GM12878 (cell line): Measurements from ENCODE around the gene NCKAP5. TPM values are rescaled to one million over a fixed set of nuclear protein-coding genes. Genes with fewer than 3 reads are reported as not detected.

ENCODE experiments used
- ATAC-seq: fragments of 200-7000 bp; cut with Tn5 transposase; 3 replicates; pipeline ENCODE4 v1.9.1; 2020; ENCODE audit warnings: mild to moderate bottlenecking, moderate library complexity
- BruUV-seq: library from RNA; stranded (reverse); fragments of 400-500 nt; replicated peaks from 2 replicates; lab custom pipeline; 2021; lab: Mats Ljungman, UMichigan
- CTCF ChIA-PET: fragments of 300-600 bp; sonication (Branson Sonifier 250); formaldehyde crosslinking; extraction: SDS; loops from one replicate; lab custom pipeline; 2021; ENCODE audit warnings: inconsistent platforms; lab: Yijun Ruan, JAX
- POLR2A ChIA-PET: fragments of 350-600 bp; formaldehyde crosslinking; extraction: SDS; loops from one replicate; lab custom pipeline; 2021; ENCODE audit warnings: inconsistent platforms; lab: Charles Lee
- RAD21 ChIA-PET: fragments of 300-600 bp; sonication (Branson Sonifier 250); formaldehyde crosslinking; loops from one replicate; lab custom pipeline; 2023; ENCODE audit warnings: antibody characterized with exemption; ENCODE audit not compliant: unreplicated experiment; lab: Charles Lee
- SMC1A ChIA-PET: fragments of 300-600 bp; sonication (Branson Sonifier 250); formaldehyde crosslinking; loops from one replicate; lab custom pipeline; 2023; ENCODE audit not compliant: unreplicated experiment, uncharacterized antibody; lab: Charles Lee
- DNase-seq: peaks from one replicate; pipeline ENCODE4 v3.0.0-alpha.2; 2011; ENCODE audit warnings: low read depth, low spot score
- FAIRE-seq: peaks from 3 replicates; lab custom pipeline; 2011; peaks lifted over from hg19 to GRCh38; lab: Jason Lieb, UNC
- H2AFZ ChIP-seq: 2 replicates; pipeline ENCODE4 v1.6.0; 2011; ENCODE audit warnings: low read depth, low read length, control low read depth; ENCODE audit not compliant: control insufficient read depth
- H3K27ac ChIP-seq: 2 replicates; pipeline ENCODE4 v1.5.1; 2011; ENCODE audit warnings: control low read depth; ENCODE audit not compliant: control insufficient read depth, insufficient read depth
- H3K27me3 ChIP-seq, 2 experiments: replicated peaks in 1 of 2; 2 replicates each; pipeline versions ENCODE4 v1.6.0 to v1.6.1; 2011; ENCODE audit warnings: low read length in 1 of 2; ENCODE audit not compliant: control insufficient read depth in 2 of 2, insufficient read depth in 2 of 2
- H3K36me3 ChIP-seq, 2 experiments: 2 replicates each; pipeline ENCODE4 v1.5.1; 2011; ENCODE audit warnings: low read length in 1 of 2; ENCODE audit not compliant: control insufficient read depth in 2 of 2, insufficient read depth in 2 of 2
- H3K4me1 ChIP-seq: 2 replicates; pipeline ENCODE4 v1.6.1; 2011; ENCODE audit warnings: mild to moderate bottlenecking, low read length, moderate library complexity, mixed read lengths; ENCODE audit not compliant: control insufficient read depth, insufficient read depth
- H3K4me2 ChIP-seq: 2 replicates; pipeline ENCODE4 v1.6.0; 2011; ENCODE audit warnings: control low read depth; ENCODE audit not compliant: control insufficient read depth, insufficient read depth
- H3K4me3 ChIP-seq: fragments of 200-600 bp; sonication (generic); 2 replicates; pipeline ENCODE4 v1.5.1; 2016
- H3K79me2 ChIP-seq: 2 replicates; pipeline ENCODE4 v1.6.0; 2011; ENCODE audit warnings: low read length; ENCODE audit not compliant: control insufficient read depth, insufficient read depth
- H3K9ac ChIP-seq: 2 replicates; pipeline ENCODE4 v1.8.0; 2011; ENCODE audit warnings: low read length, control low read depth, mixed read lengths; ENCODE audit not compliant: control insufficient read depth, insufficient read depth
- H3K9me3 ChIP-seq: replicated peaks from 3 replicates; pipeline ENCODE4 v1.5.1; 2011; ENCODE audit warnings: mild to moderate bottlenecking, low read length; ENCODE audit not compliant: control insufficient read depth, insufficient read depth
- H4K20me1 ChIP-seq: 2 replicates; pipeline ENCODE4 v1.6.0; 2011; ENCODE audit not compliant: control insufficient read depth, insufficient read depth
- BACH1 ChIP-seq: fragments of 450-650 bp; IDR thresholded peaks from 2 replicates; pipeline ENCODE4 v1.6.1; 2017; ENCODE audit warnings: mild to moderate bottlenecking, borderline replicate concordance
- BMI1 ChIP-seq: fragments of 450-650 bp; IDR thresholded peaks from 2 replicates; pipeline ENCODE4 v1.6.1; 2016; ENCODE audit warnings: mild to moderate bottlenecking, moderate library complexity, borderline replicate concordance
- CBX3 ChIP-seq: fragments of 200-600 bp; sonication (generic); IDR thresholded peaks from 2 replicates; pipeline ENCODE4 v1.6.1; 2016; ENCODE audit warnings: low read depth, borderline replicate concordance
- CBX5 ChIP-seq: sonication (generic); IDR thresholded peaks from 2 replicates; pipeline ENCODE4 v1.6.1; 2016; ENCODE audit warnings: low read depth, moderate library complexity, mild to moderate bottlenecking, inconsistent platforms
- CHD4 ChIP-seq: fragments of 200-600 bp; sonication (generic); IDR thresholded peaks from 2 replicates; pipeline ENCODE4 v1.6.1; 2016; ENCODE audit warnings: mild to moderate bottlenecking
- EED ChIP-seq: sonication (generic); IDR thresholded peaks from 2 replicates; pipeline ENCODE4 v1.6.1; 2016; ENCODE audit warnings: antibody characterized with exemption, low read depth
- ESRRA ChIP-seq: IDR thresholded peaks from 2 replicates; pipeline ENCODE4 v1.6.1; 2012; ENCODE audit warnings: mild to moderate bottlenecking, low read length, improper control_type of control experiment
- GABPA ChIP-seq: IDR thresholded peaks from 2 replicates; pipeline ENCODE4 v1.6.1; 2014; ENCODE audit warnings: antibody characterized with exemption, low read depth, mild to moderate bottlenecking, inconsistent platforms
- JUND ChIP-seq: IDR thresholded peaks from 2 replicates; pipeline ENCODE4 v1.6.1; 2012; ENCODE audit warnings: low read depth, mild to moderate bottlenecking, low read length, improper control_type of control experiment, moderate library complexity
- KAT2A ChIP-seq: conservative IDR thresholded peaks from 2 replicates; pipeline ENCODE4 v1.6.1; 2011; ENCODE audit warnings: low read depth, low read length; ENCODE audit not compliant: control insufficient read depth
- MEF2A ChIP-seq: IDR thresholded peaks from 2 replicates; pipeline ENCODE4 v1.6.1; 2011; ENCODE audit warnings: low read depth, mild to moderate bottlenecking, low read length, moderate library complexity; ENCODE audit not compliant: insufficient read depth
- PAX5 ChIP-seq: IDR thresholded peaks from 2 replicates; pipeline ENCODE4 v1.6.1; 2011; ENCODE audit warnings: low read depth, low read length, borderline replicate concordance
- PAX8 ChIP-seq: fragments of 450-650 bp; IDR thresholded peaks from 2 replicates; pipeline ENCODE4 v1.6.1; 2017; ENCODE audit warnings: mild to moderate bottlenecking, moderate library complexity
- RELA ChIP-seq: fragments of 450-650 bp; IDR thresholded peaks from 2 replicates; pipeline ENCODE4 v1.8.0; 2014; ENCODE audit warnings: borderline replicate concordance; ENCODE audit not compliant: partially characterized antibody
- SIX5 ChIP-seq: IDR thresholded peaks from 2 replicates; pipeline ENCODE4 v1.6.1; 2011; ENCODE audit warnings: mild to moderate bottlenecking, low read depth, low read length, moderate library complexity; ENCODE audit not compliant: severe bottlenecking
- SMARCA5 ChIP-seq: fragments of 450-650 bp; IDR thresholded peaks from 2 replicates; pipeline ENCODE4 v1.6.1; 2017; ENCODE audit warnings: mild to moderate bottlenecking
- YBX1 ChIP-seq: fragments of 450-650 bp; IDR thresholded peaks from 2 replicates; pipeline ENCODE4 v1.6.1; 2016; ENCODE audit warnings: antibody characterized with exemption
- ZBED1 ChIP-seq: IDR thresholded peaks from 2 replicates; pipeline ENCODE4 v1.6.1; 2016; ENCODE audit warnings: borderline replicate concordance
- WGBS: methylation state at CpG from one replicate; pipeline ENCODE4 v1.1.6; 2016; ENCODE audit warnings: low lambda C conversion rate; ENCODE audit not compliant: insufficient replicate concordance, insufficient coverage; ENCODE audit errors: missing lambda C conversion rate; 5-methylcytosine and 5-hydroxymethylcytosine counted together
- in situ Hi-C: fragments of 300-500 bp; cut with MboI; formaldehyde crosslinking; loops from 9 replicates; pipeline ENCODE4 v1.14.3; 2018; ENCODE audit warnings: mixed read lengths
- intact Hi-C: fragments of 100-400 bp; cut with micrococcal nuclease; formaldehyde crosslinking; loops from one replicate; pipeline ENCODE4 v1.14.2; 2022; ENCODE audit not compliant: unreplicated experiment
- polyA plus RNA-seq, 11 experiments: library from polyadenylated mRNA; depleted of rRNA in 4 of 11; unstranded in 6 of 11; stranded (reverse) in 5 of 11; fragments of >200 nt; fragmentation: Nextera tagmentation in 4 of 11; fragmentation: Illumina TruSeq in 1 of 11; extraction: Ambion mirVana in 4 of 11; extraction: Trizol in 1 of 11; gene quantifications; 1 replicate in 1 of 11; 2 replicates in 10 of 11; pipeline versions ENCODE4 v1.2.1 to v1.2.3, GENCODE V29; 2011 to 2016; ENCODE audit warnings: inconsistent platforms in 2 of 11, missing spikeins in 2 of 11, low read depth in 1 of 11
- total RNA-seq, 4 experiments: library from RNA; depleted of rRNA in 3 of 4; stranded (reverse); fragments of >200 nt in 3 of 4; fragmentation: Illumina TruSeq in 1 of 4; extraction: Trizol in 1 of 4; gene quantifications; 2 replicates each; pipeline versions ENCODE4 v1.2.1 to v1.2.3, GENCODE V29; 2013 to 2021
- TF ChIP-seq, protein P1 (sequence below): fragments of 450-650 bp; IDR thresholded peaks from 2 replicates; pipeline ENCODE4 v1.6.1; 2017; ENCODE audit warnings: borderline replicate concordance
- TF ChIP-seq, protein P2 (sequence below): fragments of 450-650 bp; IDR thresholded peaks from 2 replicates; pipeline ENCODE4 v1.6.1; 2014; ENCODE audit warnings: mild to moderate bottlenecking

Gene NCKAP5
- total and polyA plus RNA-seq, 10 of the 15 experiments (the other 5 are each of a cell fraction or from before 2014, with no cell fraction given): 0.06 to 0.44 (median 0.16) TPM

DNA sequence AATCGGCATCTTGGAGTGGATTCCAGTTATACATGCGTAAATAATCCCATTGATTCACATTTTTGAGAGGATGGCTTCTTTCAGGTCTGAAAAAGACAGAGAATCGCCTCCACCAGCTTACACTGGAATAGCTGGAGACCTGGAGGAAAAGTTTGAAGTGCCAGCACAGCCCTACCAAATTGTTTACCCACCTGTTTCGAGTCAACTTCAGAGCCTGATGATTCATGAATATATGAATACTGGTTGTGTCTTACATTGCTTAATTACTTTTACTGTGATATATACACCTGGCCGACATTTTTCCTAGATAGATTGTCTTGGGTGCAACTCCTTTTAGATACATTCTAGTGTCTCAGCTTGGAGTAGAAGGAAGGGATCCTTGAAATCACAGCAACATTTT, 335 bp upstream of the NCKAP5 start:
- no peaks in the 10 kb centered on the region for H3K36me3 ChIP-seq
- FAIRE-seq: no peak
- no peak for DNase-seq
- no peak overlapping the region for H3K9ac ChIP-seq
- RAD21 ChIA-PET: interaction anchor here (1.0 kb wide), 1 partner anchor 9 kb away, joined by 3 read pairs; no protein-coding TSS in a partner anchor
- H2AFZ ChIP-seq: no peak overlapping the region
- H3K4me2 ChIP-seq: no peak overlapping the region
- in situ Hi-C loops (loop anchor here (25.0 kb wide), 1 partner anchor 1031 kb away; no protein-coding TSS in a partner anchor), intact Hi-C loops (no loop called here)
- no peak for ATAC-seq
- H3K79me2 ChIP-seq: no peaks in the 10 kb centered on the region
- 21% methylated on average over 5 of the region's 5 CpGs for WGBS
- H4K20me1 ChIP-seq: no peaks in the 10 kb centered on the region
- POLR2A ChIA-PET: no interaction called here
- no TSS peak for BruUV-seq
- H3K9me3 ChIP-seq: no peaks in the 10 kb centered on the region
- TF ChIP-seq GABPA (no peak), PAX8 (no peak), YBX1 (no peak), CBX5 (no peak), BACH1 (no peak), ESRRA (no peak), BMI1 (no peak), RELA (no peak), SMARCA5 (no peak), PAX5 (no peak), ZBED1 (no peak), SIX5 (no peak), CBX3 (no peak), EED (no peak), CHD4 (no peak), KAT2A (no peak), MEF2A (no peak), JUND (no peak)
- TF ChIP-seq, protein P1, sequence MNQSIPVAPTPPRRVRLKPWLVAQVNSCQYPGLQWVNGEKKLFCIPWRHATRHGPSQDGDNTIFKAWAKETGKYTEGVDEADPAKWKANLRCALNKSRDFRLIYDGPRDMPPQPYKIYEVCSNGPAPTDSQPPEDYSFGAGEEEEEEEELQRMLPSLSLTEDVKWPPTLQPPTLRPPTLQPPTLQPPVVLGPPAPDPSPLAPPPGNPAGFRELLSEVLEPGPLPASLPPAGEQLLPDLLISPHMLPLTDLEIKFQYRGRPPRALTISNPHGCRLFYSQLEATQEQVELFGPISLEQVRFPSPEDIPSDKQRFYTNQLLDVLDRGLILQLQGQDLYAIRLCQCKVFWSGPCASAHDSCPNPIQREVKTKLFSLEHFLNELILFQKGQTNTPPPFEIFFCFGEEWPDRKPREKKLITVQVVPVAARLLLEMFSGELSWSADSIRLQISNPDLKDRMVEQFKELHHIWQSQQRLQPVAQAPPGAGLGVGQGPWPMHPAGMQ: no peak
- TF ChIP-seq, protein P2, sequence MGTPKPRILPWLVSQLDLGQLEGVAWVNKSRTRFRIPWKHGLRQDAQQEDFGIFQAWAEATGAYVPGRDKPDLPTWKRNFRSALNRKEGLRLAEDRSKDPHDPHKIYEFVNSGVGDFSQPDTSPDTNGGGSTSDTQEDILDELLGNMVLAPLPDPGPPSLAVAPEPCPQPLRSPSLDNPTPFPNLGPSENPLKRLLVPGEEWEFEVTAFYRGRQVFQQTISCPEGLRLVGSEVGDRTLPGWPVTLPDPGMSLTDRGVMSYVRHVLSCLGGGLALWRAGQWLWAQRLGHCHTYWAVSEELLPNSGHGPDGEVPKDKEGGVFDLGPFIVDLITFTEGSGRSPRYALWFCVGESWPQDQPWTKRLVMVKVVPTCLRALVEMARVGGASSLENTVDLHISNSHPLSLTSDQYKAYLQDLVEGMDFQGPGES: no peak
- SMC1A ChIA-PET: interaction anchor here (1.0 kb wide), 1 partner anchor 306 kb away, joined by 4 read pairs; no protein-coding TSS in a partner anchor
- CTCF ChIA-PET: no interaction called here
- H3K27ac ChIP-seq: no peak overlapping the region
- H3K27me3 ChIP-seq: peaks cover 0 to 2% of the 10 kb centered on the region in 2 experiments; a peak in 1 of 4 replicates
- no peaks in the 10 kb centered on the region for H3K4me1 ChIP-seq
- no peak overlapping the region for H3K4me3 ChIP-seq
